Activated naive CD8-positive, alpha-beta T cell (primary cell): Measurements from ENCODE around the gene BDH1.
"Not testable (repeated sequence)": the region's sequence is repeated elsewhere in the genome, so short reads cannot be mapped to it uniquely, and the experiment has no call there.

Experiments used
- H3K27ac Mint-ChIP-seq: one replicate; pipeline ENCODE4 v1.8.0; 2021; ENCODE audit warnings: mixed read lengths
- H3K27me3 Mint-ChIP-seq: one replicate; pipeline ENCODE4 v1.8.0; 2021; ENCODE audit warnings: mixed read lengths
- H3K36me3 Mint-ChIP-seq: one replicate; pipeline ENCODE4 v1.8.0; 2021; ENCODE audit warnings: mixed read lengths
- H3K4me1 Mint-ChIP-seq: one replicate; pipeline ENCODE4 v1.8.0; 2021; ENCODE audit warnings: low read depth, mixed read lengths
- H3K4me3 Mint-ChIP-seq: one replicate; pipeline ENCODE4 v1.8.0; 2021; ENCODE audit warnings: mild to moderate bottlenecking, mixed read lengths
- H3K9me3 Mint-ChIP-seq: one replicate; pipeline ENCODE4 v1.8.0; 2021; ENCODE audit warnings: low read depth, mixed read lengths

The BDH1 gene

GRCh38 chr3:197589545-197589944 is 33.8 kb upstream of the BDH1 start:
- Mint-ChIP-seq H3K36me3 (peaks cover 5% of the 10 kb centered on the region), H3K9me3 (no peaks in the 10 kb centered on the region), H3K27me3 (no peaks in the 10 kb centered on the region), H3K4me1 (peaks cover 15% of the 10 kb centered on the region), H3K4me3 (no peak overlapping the region), H3K27ac (no peak overlapping the region)

- not testable (repeated sequence) for H3K4me3 Mint-ChIP-seq, H3K36me3 Mint-ChIP-seq, H3K27ac Mint-ChIP-seq, H3K9me3 Mint-ChIP-seq, H3K27me3 Mint-ChIP-seq, H3K4me1 Mint-ChIP-seq
These were observed 31.0 kb upstream of the BDH1 start for GRCh38 chr3:197586768-197587167.

- Mint-ChIP-seq H3K27me3 (no peaks in the 10 kb centered on the region), H3K9me3 (no peaks in the 10 kb centered on the region), H3K4me3 (no peak overlapping the region), H3K36me3 (peaks cover 2% of the 10 kb centered on the region), H3K27ac (no peak overlapping the region), H3K4me1 (no peaks in the 10 kb centered on the region)
These were observed 30.4 kb upstream of the BDH1 start for GRCh38 chr3:197586181-197586580.

- H3K9me3 Mint-ChIP-seq: no peaks in the 10 kb centered on the region
- H3K4me3 Mint-ChIP-seq: no peak overlapping the region
These were observed 29.0 kb upstream of the BDH1 start for GRCh38 chr3:197584733-197585132.

GRCh38 chr3:197583371-197583770 is 27.6 kb upstream of the BDH1 start:
- Mint-ChIP-seq H3K4me1 (no peaks in the 10 kb centered on the region), H3K36me3 (peaks cover 5% of the 10 kb centered on the region), H3K27ac (no peak overlapping the region), H3K27me3 (no peaks in the 10 kb centered on the region), H3K9me3 (no peaks in the 10 kb centered on the region), H3K4me3 (no peak overlapping the region)

More at GRCh38 chr3:197584733-197585132, 29.0 kb upstream of the BDH1 start:
- Mint-ChIP-seq H3K27me3 (no peaks in the 10 kb centered on the region), H3K27ac (no peak overlapping the region), H3K4me1 (no peaks in the 10 kb centered on the region), H3K36me3 (peaks cover 4% of the 10 kb centered on the region)

GRCh38 chr3:197580253-197580691 is 24.5 kb upstream of the BDH1 start:
- no peaks in the 10 kb centered on the region for H3K9me3 Mint-ChIP-seq
- H3K27me3 Mint-ChIP-seq: no peaks in the 10 kb centered on the region
- H3K4me1 Mint-ChIP-seq: no peaks in the 10 kb centered on the region
- H3K27ac Mint-ChIP-seq: no peak overlapping the region
- peaks cover 6% of the 10 kb centered on the region for H3K36me3 Mint-ChIP-seq
- H3K4me3 Mint-ChIP-seq: no peak overlapping the region

GRCh38 chr3:197578376-197578775 is 22.6 kb upstream of the BDH1 start:
- H3K4me1 Mint-ChIP-seq: no peaks in the 10 kb centered on the region
- H3K4me3 Mint-ChIP-seq: no peak overlapping the region
- no peaks in the 10 kb centered on the region for H3K9me3 Mint-ChIP-seq
- H3K36me3 Mint-ChIP-seq: peaks cover 6% of the 10 kb centered on the region
- no peaks in the 10 kb centered on the region for H3K27me3 Mint-ChIP-seq
- H3K27ac Mint-ChIP-seq: no peak overlapping the region

GRCh38 chr3:197577366-197578074 is 21.8 kb upstream of the BDH1 start:
- Mint-ChIP-seq H3K36me3 (peaks cover 6% of the 10 kb centered on the region), H3K4me1 (no peaks in the 10 kb centered on the region), H3K27me3 (no peaks in the 10 kb centered on the region), H3K4me3 (no peak overlapping the region), H3K27ac (no peak overlapping the region), H3K9me3 (no peaks in the 10 kb centered on the region)

GRCh38 chr3:197576838-197577237 is 21.1 kb upstream of the BDH1 start:
- no peaks in the 10 kb centered on the region for H3K4me1 Mint-ChIP-seq
- peaks cover 6% of the 10 kb centered on the region for H3K36me3 Mint-ChIP-seq
- H3K27me3 Mint-ChIP-seq: no peaks in the 10 kb centered on the region
- H3K4me3 Mint-ChIP-seq: no peak overlapping the region
- H3K27ac Mint-ChIP-seq: no peak overlapping the region
- H3K9me3 Mint-ChIP-seq: no peaks in the 10 kb centered on the region

- H3K9me3 Mint-ChIP-seq: no peaks in the 10 kb centered on the region
- no peak overlapping the region for H3K4me3 Mint-ChIP-seq
- H3K27me3 Mint-ChIP-seq: no peaks in the 10 kb centered on the region
- H3K4me1 Mint-ChIP-seq: no peaks in the 10 kb centered on the region
- no peak overlapping the region for H3K27ac Mint-ChIP-seq
- H3K36me3 Mint-ChIP-seq: peaks cover 6% of the 10 kb centered on the region
These were observed 19.6 kb upstream of the BDH1 start for GRCh38 chr3:197575362-197575761.

GRCh38 chr3:197574396-197574991 is 18.7 kb upstream of the BDH1 start:
- H3K27me3 Mint-ChIP-seq, H3K36me3 Mint-ChIP-seq, H3K4me1 Mint-ChIP-seq, H3K27ac Mint-ChIP-seq, H3K4me3 Mint-ChIP-seq, H3K9me3 Mint-ChIP-seq: not testable (repeated sequence)

- no peaks in the 10 kb centered on the region for H3K9me3 Mint-ChIP-seq
- H3K36me3 Mint-ChIP-seq: peaks cover 5% of the 10 kb centered on the region
- H3K4me3 Mint-ChIP-seq: no peak overlapping the region
- no peak overlapping the region for H3K27ac Mint-ChIP-seq
- H3K27me3 Mint-ChIP-seq: peaks cover 2% of the 10 kb centered on the region
- peaks cover 4% of the 10 kb centered on the region for H3K4me1 Mint-ChIP-seq
These were observed 17.4 kb upstream of the BDH1 start for GRCh38 chr3:197573048-197573767.

GRCh38 chr3:197571880-197572172 is 16.1 kb upstream of the BDH1 start:
- not testable (repeated sequence) for H3K4me3 Mint-ChIP-seq, H3K36me3 Mint-ChIP-seq, H3K27me3 Mint-ChIP-seq, H3K9me3 Mint-ChIP-seq, H3K27ac Mint-ChIP-seq, H3K4me1 Mint-ChIP-seq

GRCh38 chr3:197571074-197571879 is 15.5 kb upstream of the BDH1 start:
- H3K27ac Mint-ChIP-seq, H3K27me3 Mint-ChIP-seq, H3K4me3 Mint-ChIP-seq, H3K9me3 Mint-ChIP-seq, H3K36me3 Mint-ChIP-seq, H3K4me1 Mint-ChIP-seq: not testable (repeated sequence)

GRCh38 chr3:197569433-197569832 is 13.7 kb upstream of the BDH1 start:
- H3K4me1 Mint-ChIP-seq, H3K27me3 Mint-ChIP-seq, H3K9me3 Mint-ChIP-seq, H3K36me3 Mint-ChIP-seq, H3K4me3 Mint-ChIP-seq, H3K27ac Mint-ChIP-seq: not testable (repeated sequence)
